Stimulated activated CD4-positive, alpha-beta T cell treated with anti-CD3 and anti-CD28 coated beads, TNF-alpha, amount 100 ng/mL, for 4 hours (primary cell): ENCODE results near the gene GALNTL6.

Source experiments
- DNase-seq, 3 experiments: peaks; one replicate each; pipeline ENCODE4 v3.0.0-alpha.2; 2020; ENCODE audit warnings: low read depth in 3 of 3

Gene GALNTL6

DNA sequence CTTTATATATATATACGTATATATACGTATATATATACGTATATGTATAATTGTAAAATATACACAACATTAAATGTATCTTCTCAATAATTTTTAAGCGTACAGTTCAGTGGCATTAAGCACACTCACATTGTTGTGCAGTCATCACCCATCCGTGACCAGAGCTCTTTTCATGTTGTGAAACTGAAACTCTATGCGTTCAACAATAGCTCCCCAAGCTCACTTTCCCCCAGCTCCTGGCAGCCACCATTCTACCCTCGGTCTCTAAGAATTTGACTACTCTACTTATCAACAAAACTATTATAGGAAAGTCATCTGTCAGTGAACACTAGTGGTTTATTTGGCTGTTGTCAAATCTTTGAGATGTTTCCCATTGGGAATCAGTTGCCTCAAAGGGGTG lies 733.6 kb downstream of the GALNTL6 start:
- no peak for DNase-seq

DNA sequence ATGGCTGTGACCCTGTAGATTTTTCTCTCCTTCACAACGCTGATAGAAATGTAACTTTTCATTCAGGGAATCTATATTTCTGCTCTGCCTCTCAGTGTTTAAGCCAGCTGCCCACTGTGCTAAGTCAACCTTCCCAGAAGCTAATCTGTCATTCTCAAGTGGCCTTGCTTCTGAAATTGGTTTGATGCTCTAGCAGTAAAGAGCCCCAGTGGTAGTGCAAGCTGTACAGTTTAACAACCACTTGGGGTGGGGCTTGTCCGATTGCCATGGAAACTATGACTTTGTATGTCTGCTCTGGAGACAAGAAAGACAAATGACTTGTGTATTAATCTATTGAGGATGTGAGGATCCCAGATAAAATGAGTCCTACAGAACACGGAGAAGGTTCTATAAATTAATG lies 734.5 kb downstream of the GALNTL6 start:
- no peak for DNase-seq

DNA sequence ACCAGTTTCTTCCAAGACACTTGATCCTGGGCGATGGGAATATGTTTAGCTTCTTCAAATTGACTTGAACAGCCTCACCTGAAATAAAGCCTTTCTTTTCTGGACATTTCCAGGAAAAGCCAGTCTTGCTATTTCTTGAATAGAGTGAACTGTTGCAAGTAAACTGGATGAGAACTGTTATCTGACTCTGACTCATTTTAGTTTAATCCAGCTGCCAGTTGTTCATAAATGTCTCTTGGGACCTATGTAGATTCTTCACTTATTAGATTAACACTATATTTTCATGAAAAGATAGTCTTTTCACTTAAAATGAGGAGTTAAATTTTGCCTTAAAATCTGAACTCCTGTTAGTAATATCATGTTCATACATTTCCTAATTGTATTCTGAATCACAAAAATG lies 740.0 kb downstream of the GALNTL6 start:
- DNase-seq = no peak

- DNase-seq = no peak
Measured at GRCh38 chr4:172554588-172554987, 741.4 kb downstream of the GALNTL6 start.

DNA sequence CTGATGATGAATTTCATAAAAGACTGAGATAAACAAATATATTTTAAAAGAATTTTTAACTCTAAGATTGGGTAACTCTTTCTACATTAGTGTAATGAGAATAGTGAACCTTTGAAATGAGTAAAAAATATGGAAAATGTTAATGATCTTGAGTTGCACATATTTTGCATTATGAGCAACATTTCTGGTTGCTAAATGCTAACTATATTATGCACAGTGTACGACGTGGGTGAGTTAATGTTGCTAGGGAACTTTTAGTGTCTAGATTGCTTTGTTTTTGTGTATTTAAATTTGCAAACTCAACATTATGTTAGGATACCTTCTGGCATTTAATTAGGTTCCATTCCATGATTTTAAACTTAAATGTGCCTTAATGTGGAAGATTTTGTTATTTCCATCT lies 742.5 kb downstream of the GALNTL6 start:
- DNase-seq = no peak

DNA sequence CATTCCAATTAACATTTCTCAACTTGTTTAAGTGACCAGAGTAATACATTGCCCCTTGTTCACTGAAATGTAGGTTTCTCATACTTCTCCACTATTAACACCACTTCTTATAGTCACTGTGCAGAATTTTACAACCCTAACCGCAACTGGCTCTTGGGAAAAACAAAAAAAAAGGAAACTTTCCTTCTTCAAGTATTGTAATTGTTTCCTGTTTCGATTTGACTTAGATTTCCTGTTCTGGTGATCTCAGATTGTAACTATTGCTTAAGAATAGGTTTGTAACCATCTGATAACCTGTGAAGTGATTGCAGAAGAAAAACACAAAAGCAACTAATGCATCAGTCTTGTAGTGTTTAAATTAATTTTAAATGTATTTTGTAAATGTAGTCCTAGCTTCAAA lies 760.7 kb downstream of the GALNTL6 start:
- DNase-seq = no peak

- DNase-seq = no peak
Measured at GRCh38 chr4:172578712-172579111, 765.5 kb downstream of the GALNTL6 start.

DNA sequence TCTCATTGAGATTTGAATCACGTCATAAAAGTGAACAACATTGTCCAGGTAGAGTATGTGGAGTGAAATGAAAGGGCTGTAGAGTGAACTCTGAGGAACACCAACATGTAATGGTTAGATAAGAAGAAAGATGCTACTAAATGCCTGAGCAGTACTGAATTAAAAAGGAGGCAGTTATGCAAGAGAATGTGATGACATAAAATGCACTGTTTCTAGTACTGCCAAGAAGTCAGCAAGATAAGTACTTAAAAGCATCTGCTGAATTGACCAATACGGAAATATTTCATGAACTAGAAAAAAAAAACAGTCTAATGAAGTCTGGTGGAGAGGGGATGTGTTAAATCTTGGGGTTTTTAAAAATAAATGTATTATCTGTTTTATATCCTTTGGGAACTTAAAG lies 771.6 kb downstream of the GALNTL6 start:
- no peak for DNase-seq

DNA sequence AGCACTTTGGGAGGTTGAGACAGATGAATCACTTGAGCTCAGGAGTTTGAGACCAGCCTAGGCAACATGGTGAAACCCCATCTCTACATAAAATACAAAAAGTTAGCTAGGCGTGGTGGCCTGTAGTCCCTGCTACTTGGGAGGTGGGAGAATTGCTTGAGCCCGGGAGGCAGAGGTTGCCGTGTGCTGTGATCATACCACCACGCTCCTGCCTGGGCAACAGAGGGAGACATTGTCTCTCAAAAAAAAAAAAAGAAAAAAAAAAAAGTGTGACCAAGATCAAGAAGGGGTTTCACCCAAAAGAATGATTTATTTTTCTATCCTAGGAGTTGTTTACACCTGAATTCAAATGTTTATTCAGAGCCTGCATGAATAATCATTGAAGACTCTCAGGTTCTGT lies 783.0 kb downstream of the GALNTL6 start:
- DNase-seq = no peak

- no peak for DNase-seq
Measured at GRCh38 chr4:172599554-172599953, 786.4 kb downstream of the GALNTL6 start.

DNA sequence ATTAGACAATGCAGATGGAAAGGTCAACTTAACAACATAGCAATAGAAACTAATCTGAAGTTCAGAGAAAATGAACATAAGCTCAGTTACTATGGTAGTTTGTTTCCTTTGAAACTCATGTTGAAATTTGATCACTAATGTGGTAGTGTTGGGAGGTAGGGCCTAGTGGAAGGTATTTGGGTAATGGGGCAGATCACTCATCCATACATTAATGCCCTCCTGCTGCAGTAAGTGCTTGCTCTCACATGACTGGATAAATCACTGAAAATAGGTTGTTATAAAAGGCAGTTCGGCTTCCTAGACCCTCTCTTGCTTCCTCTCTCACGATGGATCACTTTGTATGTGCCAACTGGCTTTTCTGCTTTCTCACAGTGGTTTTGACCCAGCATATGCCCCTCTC lies 788.0 kb downstream of the GALNTL6 start:
- DNase-seq = no peak

DNA sequence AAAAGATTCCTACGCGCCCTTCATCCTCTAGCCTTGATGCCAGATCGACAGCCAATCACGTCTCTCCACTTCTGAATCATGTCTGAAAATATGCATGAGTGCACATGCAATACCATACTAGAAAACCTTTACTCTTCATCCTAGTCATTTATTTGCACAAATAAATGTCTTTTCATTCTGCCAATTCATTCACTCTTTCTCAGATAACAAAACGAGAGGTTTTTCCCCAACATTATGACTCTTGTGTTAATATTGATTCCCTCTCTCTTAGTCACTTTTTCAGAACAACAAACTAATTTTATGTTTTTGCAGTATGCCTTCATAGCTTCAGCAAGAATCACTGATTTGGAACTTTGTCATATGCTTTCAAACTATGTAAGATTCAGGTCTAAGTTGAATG lies 806.0 kb downstream of the GALNTL6 start:
- DNase-seq = no peak

- no peak for DNase-seq
Measured at GRCh38 chr4:172619798-172620197, 806.6 kb downstream of the GALNTL6 start.

GRCh38 chr4:172628263-172628662 lies 815.1 kb downstream of the GALNTL6 start:
- DNase-seq = no peak

DNA sequence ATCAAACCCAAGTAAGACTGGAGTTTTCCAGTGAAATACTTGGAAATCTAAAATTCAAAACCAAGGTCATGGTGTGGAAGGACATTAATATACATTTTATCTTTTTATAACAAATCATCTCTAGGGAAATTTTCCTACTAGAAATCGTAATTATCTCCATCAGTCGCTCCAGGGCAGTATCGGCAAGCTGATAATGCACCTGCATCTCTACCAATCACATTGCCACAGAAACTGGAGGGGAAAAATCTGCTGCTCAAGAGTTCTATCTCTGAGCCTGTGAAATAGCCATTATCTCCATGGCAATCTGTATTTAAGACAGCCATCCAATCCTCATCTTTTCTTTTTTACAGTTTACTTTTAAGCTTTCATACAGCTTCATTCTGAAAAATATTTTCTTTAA lies 817.1 kb downstream of the GALNTL6 start:
- no peak for DNase-seq

- no peak for DNase-seq
Measured at GRCh38 chr4:172631832-172632231, 818.6 kb downstream of the GALNTL6 start.

GRCh38 chr4:172648471-172648870 lies 835.3 kb downstream of the GALNTL6 start:
- DNase-seq = no peak

- DNase-seq = no peak
Measured at GRCh38 chr4:172649143-172649542, 835.9 kb downstream of the GALNTL6 start.

DNA sequence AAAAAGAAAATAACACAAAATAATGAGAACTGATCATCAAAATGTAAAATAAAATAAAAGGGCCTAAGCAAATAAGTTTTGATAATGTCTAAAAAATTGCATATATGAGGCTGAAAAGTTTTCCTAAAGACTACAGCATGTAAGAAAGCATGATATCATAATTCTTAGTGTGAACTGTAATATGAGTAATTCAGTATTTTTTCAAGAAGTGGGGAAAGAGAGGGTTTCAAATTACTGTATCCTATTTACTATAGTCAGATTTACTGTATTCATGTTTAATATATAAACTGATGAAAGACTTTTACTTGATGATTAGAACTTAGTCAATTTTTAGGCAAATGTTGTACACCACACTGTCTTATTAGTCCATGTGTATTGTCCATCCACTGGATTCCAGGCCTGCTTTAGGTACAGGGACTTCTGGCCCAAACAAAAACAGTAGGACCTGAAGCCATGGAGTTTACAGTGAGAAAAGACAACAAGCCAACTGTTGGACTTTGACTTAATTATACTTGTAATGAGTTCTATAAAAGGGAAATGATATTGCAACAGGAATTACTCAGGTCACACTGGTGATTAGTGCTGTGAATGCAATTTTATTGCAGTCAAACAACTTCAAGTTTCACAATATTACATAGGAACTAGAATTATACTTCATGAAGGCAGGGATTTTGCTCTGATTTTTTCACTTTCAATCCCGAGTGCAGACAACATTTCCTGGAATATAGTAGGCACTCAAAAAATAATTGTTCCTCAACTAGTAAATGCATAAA lies 837.7 kb downstream of the GALNTL6 start:
- no peak for DNase-seq

GRCh38 chr4:172651961-172652360 lies 838.8 kb downstream of the GALNTL6 start:
- DNase-seq = no peak

DNA sequence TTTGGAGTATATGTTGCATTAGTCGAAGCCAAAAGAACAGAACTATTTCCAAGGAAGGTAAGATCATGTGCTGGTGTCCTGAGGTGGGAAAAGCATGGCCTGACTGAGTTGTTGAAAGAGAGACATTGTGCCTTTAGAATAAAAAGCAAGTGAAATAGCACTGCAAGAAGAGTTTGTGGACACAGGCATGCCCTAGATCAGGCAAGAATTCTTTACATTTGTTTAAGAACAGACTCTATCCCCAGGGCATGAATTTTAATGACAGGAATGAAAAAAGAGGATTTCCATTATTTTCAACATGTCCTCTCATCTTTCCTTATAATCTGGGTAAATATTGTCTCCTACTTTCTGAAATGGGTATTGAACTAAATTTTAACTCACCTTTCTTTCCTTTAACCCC lies 839.2 kb downstream of the GALNTL6 start:
- DNase-seq = no peak

GRCh38 chr4:172653676-172654075 lies 840.5 kb downstream of the GALNTL6 start:
- no peak for DNase-seq

GRCh38 chr4:172654457-172654856 lies 841.3 kb downstream of the GALNTL6 start:
- no peak for DNase-seq

GRCh38 chr4:172656055-172656454 lies 842.9 kb downstream of the GALNTL6 start:
- no peak for DNase-seq
